WTC11 (cell line): ENCODE measurements around the gene KIAA1958. TPM values are rescaled to one million over a fixed set of nuclear protein-coding genes. Genes with fewer than 3 reads are reported as not detected.

Source experiments
- ATAC-seq: fragments of 200-7000 bp; cut with Tn5 transposase; 2 replicates; pipeline ENCODE4 v1.10.0; 2021; ENCODE audit warnings: mild to moderate bottlenecking, moderate library complexity
- CTCF ChIA-PET: fragments of 300-600 bp; sonication (Branson Sonifier 250); formaldehyde crosslinking; loops from one replicate; lab custom pipeline; 2021; ENCODE audit warnings: antibody characterized with exemption; lab: Charles Lee
- POLR2A ChIA-PET: fragments of 350-600 bp; sonication (Branson Sonifier 250); formaldehyde crosslinking; loops from one replicate; lab custom pipeline; 2021; ENCODE audit warnings: antibody characterized with exemption; lab: Charles Lee
- DNase-seq: peaks from one replicate; pipeline ENCODE4 v3.0.0; 2021; ENCODE audit warnings: low spot score
- H3K27ac Mint-ChIP-seq: 2 replicates; pipeline ENCODE4 v1.8.0; 2021; ENCODE audit warnings: mixed read lengths
- H3K27me3 Mint-ChIP-seq: 2 replicates; pipeline ENCODE4 v1.8.0; 2021; ENCODE audit warnings: low read depth, mild to moderate bottlenecking, moderate library complexity, mixed read lengths
- H3K36me3 Mint-ChIP-seq: 2 replicates; pipeline ENCODE4 v1.8.0; 2021; ENCODE audit warnings: mixed read lengths
- H3K4me1 Mint-ChIP-seq: 2 replicates; pipeline ENCODE4 v1.8.0; 2022; ENCODE audit warnings: mixed read lengths
- H3K4me3 Mint-ChIP-seq: 2 replicates; pipeline ENCODE4 v1.8.0; 2021; ENCODE audit warnings: mild to moderate bottlenecking, moderate library complexity, mixed read lengths
- H3K9me3 Mint-ChIP-seq: 2 replicates; pipeline ENCODE4 v1.8.0; 2021; ENCODE audit warnings: mixed read lengths
- FOXK1 ChIP-seq: sonication (generic); formaldehyde crosslinking; IDR thresholded peaks from 2 replicates; pipeline ENCODE4 v1.8.0; 2022; ENCODE audit warnings: mild to moderate bottlenecking, moderate library complexity, missing genetic modification reagents
- HMGA2 ChIP-seq: fragments of 250-450 bp; sonication (Bioruptor Pico); IDR thresholded peaks from 2 replicates; pipeline ENCODE4 v1.4.0; 2021; ENCODE audit warnings: mild to moderate bottlenecking, moderate library complexity
- JAZF1 ChIP-seq: fragments of 250-450 bp; sonication (Bioruptor Pico); IDR thresholded peaks from 2 replicates; pipeline ENCODE4 v1.9.0; 2021; ENCODE audit warnings: moderate library complexity, mild to moderate bottlenecking, inconsistent platforms
- KAT7 ChIP-seq: sonication (generic); formaldehyde crosslinking; IDR thresholded peaks from 2 replicates; pipeline ENCODE4 v1.8.1; 2023; ENCODE audit warnings: missing genetic modification reagents, mild to moderate bottlenecking, borderline replicate concordance
- NR1H2 ChIP-seq: sonication (generic); formaldehyde crosslinking; IDR thresholded peaks from 2 replicates; pipeline ENCODE4 v1.9.0; 2021; ENCODE audit warnings: mild to moderate bottlenecking, moderate library complexity, missing genetic modification reagents
- NR3C1 ChIP-seq: sonication (generic); formaldehyde crosslinking; conservative IDR thresholded peaks from 2 replicates; pipeline ENCODE4 v1.8.1; 2023; ENCODE audit warnings: low read depth, mild to moderate bottlenecking, missing genetic modification reagents
- SP1 ChIP-seq: sonication (generic); formaldehyde crosslinking; conservative IDR thresholded peaks from 2 replicates; pipeline ENCODE4 v1.8.1; 2022; ENCODE audit warnings: missing genetic modification reagents
- TEAD4 ChIP-seq: sonication (generic); formaldehyde crosslinking; IDR thresholded peaks from 2 replicates; pipeline ENCODE4 v1.8.0; 2022; ENCODE audit warnings: mild to moderate bottlenecking, missing genetic modification reagents
- ZNF219 ChIP-seq: sonication (generic); formaldehyde crosslinking; IDR thresholded peaks from 2 replicates; pipeline ENCODE4 v1.8.0; 2023; ENCODE audit warnings: missing genetic modification reagents, mild to moderate bottlenecking, borderline replicate concordance
- ZNF232 ChIP-seq: sonication (generic); formaldehyde crosslinking; IDR thresholded peaks from 2 replicates; pipeline ENCODE4 v1.8.0; 2022; ENCODE audit warnings: mild to moderate bottlenecking, missing genetic modification reagents
- ZNF416 ChIP-seq: fragments of 250-450 bp; sonication (Bioruptor Pico); IDR thresholded peaks from 2 replicates; pipeline ENCODE4 v1.9.0; 2021; ENCODE audit warnings: mild to moderate bottlenecking, inconsistent platforms
- total RNA-seq: library from RNA; stranded (reverse); gene quantifications from 3 replicates; pipeline ENCODE4 v1.2.3, GENCODE V29; 2021
- TF ChIP-seq, protein P1 (sequence below): sonication (generic); formaldehyde crosslinking; IDR thresholded peaks from 2 replicates; pipeline ENCODE4 v1.8.1; 2022; ENCODE audit warnings: mild to moderate bottlenecking, moderate library complexity, missing genetic modification reagents
- TF ChIP-seq, protein P2 (sequence below): sonication (generic); formaldehyde crosslinking; IDR thresholded peaks from 2 replicates; pipeline ENCODE4 v1.8.1; 2022; ENCODE audit warnings: mild to moderate bottlenecking, missing genetic modification reagents, moderate library complexity, borderline replicate concordance
- TF ChIP-seq, protein P3 (sequence below): sonication (generic); formaldehyde crosslinking; conservative IDR thresholded peaks from 2 replicates; pipeline ENCODE4 v1.8.1; 2023; ENCODE audit warnings: mild to moderate bottlenecking, low read depth, missing genetic modification reagents, moderate library complexity
- TF ChIP-seq, protein P4 (sequence below): sonication (generic); formaldehyde crosslinking; IDR thresholded peaks from 2 replicates; pipeline ENCODE4 v1.8.0; 2022; ENCODE audit warnings: missing genetic modification reagents
- TF ChIP-seq, protein P5 (sequence below): fragments of 250-450 bp; sonication (Bioruptor Pico); IDR thresholded peaks from 2 replicates; pipeline ENCODE4 v1.9.0; 2021; ENCODE audit warnings: moderate library complexity, mild to moderate bottlenecking, inconsistent platforms, borderline replicate concordance
- TF ChIP-seq, protein P6 (sequence below): sonication (generic); formaldehyde crosslinking; IDR thresholded peaks from 2 replicates; pipeline ENCODE4 v1.8.1; 2023; ENCODE audit warnings: mild to moderate bottlenecking, missing genetic modification reagents, borderline replicate concordance
- TF ChIP-seq, protein P7 (sequence below): sonication (generic); formaldehyde crosslinking; IDR thresholded peaks from 2 replicates; pipeline ENCODE4 v1.8.1; 2022; ENCODE audit warnings: low read depth, mild to moderate bottlenecking, moderate library complexity, missing genetic modification reagents, borderline replicate concordance

KIAA1958 gene
- total RNA-seq, 1 experiment from 2014 or later: 41.0 TPM

DNA sequence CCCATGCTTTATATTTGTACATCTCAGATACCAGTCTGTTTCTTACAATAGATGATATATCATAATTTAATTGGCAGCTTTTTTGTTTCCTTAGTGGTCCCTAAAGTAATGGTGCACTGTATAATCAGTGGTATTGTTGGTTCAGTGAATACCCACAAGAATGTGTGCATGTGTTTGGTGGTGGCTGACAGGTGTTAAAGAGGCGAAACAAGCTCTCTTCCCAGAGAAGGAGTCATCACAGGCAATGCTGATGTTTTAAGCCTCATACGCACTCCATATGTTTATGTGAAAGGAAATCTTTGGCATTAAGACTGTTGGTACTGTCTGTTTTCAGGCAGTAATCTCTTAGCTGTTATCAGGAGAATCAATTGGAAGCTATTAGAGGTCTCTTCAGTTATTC lies 49.2 kb upstream of the KIAA1958 start (continued):
- TF ChIP-seq NR1H2 (CRISPR knock-in tag) (no peak), ZNF219 (CRISPR knock-in tag) (no peak)
- TF ChIP-seq, protein P1, sequence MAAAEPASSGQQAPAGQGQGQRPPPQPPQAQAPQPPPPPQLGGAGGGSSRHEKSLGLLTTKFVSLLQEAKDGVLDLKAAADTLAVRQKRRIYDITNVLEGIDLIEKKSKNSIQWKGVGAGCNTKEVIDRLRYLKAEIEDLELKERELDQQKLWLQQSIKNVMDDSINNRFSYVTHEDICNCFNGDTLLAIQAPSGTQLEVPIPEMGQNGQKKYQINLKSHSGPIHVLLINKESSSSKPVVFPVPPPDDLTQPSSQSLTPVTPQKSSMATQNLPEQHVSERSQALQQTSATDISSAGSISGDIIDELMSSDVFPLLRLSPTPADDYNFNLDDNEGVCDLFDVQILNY (CRISPR knock-in tag): no peak
- TF ChIP-seq, protein P2, sequence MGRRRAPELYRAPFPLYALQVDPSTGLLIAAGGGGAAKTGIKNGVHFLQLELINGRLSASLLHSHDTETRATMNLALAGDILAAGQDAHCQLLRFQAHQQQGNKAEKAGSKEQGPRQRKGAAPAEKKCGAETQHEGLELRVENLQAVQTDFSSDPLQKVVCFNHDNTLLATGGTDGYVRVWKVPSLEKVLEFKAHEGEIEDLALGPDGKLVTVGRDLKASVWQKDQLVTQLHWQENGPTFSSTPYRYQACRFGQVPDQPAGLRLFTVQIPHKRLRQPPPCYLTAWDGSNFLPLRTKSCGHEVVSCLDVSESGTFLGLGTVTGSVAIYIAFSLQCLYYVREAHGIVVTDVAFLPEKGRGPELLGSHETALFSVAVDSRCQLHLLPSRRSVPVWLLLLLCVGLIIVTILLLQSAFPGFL (CRISPR knock-in tag): no peak

DNA sequence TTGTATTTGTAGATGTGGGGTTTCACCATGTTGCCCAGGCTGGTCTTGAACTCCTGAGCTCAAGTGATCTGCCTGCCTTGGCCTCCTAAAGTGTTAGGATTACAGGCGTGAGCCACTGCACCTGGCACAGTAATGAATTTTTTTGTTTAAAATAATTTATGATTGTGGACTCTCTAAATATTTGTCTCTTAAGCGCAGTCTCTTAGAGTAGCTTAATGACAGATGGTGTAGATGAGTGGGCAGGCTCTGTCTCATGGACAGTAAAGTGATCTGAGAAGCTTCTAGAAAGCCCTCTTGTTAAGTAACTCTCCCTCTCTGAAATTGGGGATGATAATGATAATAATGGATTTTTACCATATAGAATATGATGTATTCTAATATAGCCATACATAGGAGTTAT lies 47.5 kb upstream of the KIAA1958 start:
- ATAC-seq (no peak), DNase-seq (no peak)
- H3K9me3 Mint-ChIP-seq: no peaks in the 10 kb centered on the region
- H3K4me3 Mint-ChIP-seq: no peak overlapping the region
- no peaks in the 10 kb centered on the region for H3K4me1 Mint-ChIP-seq
- no peak overlapping the region for H3K27ac Mint-ChIP-seq
- ChIA-PET CTCF (interaction anchor here (0.6 kb wide), 1 partner anchor 104 kb away, joined by 3 read pairs; no protein-coding TSS in a partner anchor), POLR2A (no interaction called here)
- H3K36me3 Mint-ChIP-seq: no peaks in the 10 kb centered on the region
- no peaks in the 10 kb centered on the region for H3K27me3 Mint-ChIP-seq
- TF ChIP-seq, protein P2 (CRISPR knock-in tag): no peak
- TF ChIP-seq, protein P3, sequence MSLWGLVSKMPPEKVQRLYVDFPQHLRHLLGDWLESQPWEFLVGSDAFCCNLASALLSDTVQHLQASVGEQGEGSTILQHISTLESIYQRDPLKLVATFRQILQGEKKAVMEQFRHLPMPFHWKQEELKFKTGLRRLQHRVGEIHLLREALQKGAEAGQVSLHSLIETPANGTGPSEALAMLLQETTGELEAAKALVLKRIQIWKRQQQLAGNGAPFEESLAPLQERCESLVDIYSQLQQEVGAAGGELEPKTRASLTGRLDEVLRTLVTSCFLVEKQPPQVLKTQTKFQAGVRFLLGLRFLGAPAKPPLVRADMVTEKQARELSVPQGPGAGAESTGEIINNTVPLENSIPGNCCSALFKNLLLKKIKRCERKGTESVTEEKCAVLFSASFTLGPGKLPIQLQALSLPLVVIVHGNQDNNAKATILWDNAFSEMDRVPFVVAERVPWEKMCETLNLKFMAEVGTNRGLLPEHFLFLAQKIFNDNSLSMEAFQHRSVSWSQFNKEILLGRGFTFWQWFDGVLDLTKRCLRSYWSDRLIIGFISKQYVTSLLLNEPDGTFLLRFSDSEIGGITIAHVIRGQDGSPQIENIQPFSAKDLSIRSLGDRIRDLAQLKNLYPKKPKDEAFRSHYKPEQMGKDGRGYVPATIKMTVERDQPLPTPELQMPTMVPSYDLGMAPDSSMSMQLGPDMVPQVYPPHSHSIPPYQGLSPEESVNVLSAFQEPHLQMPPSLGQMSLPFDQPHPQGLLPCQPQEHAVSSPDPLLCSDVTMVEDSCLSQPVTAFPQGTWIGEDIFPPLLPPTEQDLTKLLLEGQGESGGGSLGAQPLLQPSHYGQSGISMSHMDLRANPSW: no peak
- TF ChIP-seq HMGA2 (CRISPR knock-in tag) (no peak), ZNF232 (CRISPR knock-in tag) (no peak), JAZF1 (CRISPR knock-in tag) (no peak), FOXK1 (no peak), TEAD4 (CRISPR knock-in tag) (no peak), NR3C1 (CRISPR knock-in tag) (no peak), SP1 (CRISPR knock-in tag) (no peak), KAT7 (no peak), ZNF416 (CRISPR knock-in tag) (no peak)
- TF ChIP-seq, protein P4, sequence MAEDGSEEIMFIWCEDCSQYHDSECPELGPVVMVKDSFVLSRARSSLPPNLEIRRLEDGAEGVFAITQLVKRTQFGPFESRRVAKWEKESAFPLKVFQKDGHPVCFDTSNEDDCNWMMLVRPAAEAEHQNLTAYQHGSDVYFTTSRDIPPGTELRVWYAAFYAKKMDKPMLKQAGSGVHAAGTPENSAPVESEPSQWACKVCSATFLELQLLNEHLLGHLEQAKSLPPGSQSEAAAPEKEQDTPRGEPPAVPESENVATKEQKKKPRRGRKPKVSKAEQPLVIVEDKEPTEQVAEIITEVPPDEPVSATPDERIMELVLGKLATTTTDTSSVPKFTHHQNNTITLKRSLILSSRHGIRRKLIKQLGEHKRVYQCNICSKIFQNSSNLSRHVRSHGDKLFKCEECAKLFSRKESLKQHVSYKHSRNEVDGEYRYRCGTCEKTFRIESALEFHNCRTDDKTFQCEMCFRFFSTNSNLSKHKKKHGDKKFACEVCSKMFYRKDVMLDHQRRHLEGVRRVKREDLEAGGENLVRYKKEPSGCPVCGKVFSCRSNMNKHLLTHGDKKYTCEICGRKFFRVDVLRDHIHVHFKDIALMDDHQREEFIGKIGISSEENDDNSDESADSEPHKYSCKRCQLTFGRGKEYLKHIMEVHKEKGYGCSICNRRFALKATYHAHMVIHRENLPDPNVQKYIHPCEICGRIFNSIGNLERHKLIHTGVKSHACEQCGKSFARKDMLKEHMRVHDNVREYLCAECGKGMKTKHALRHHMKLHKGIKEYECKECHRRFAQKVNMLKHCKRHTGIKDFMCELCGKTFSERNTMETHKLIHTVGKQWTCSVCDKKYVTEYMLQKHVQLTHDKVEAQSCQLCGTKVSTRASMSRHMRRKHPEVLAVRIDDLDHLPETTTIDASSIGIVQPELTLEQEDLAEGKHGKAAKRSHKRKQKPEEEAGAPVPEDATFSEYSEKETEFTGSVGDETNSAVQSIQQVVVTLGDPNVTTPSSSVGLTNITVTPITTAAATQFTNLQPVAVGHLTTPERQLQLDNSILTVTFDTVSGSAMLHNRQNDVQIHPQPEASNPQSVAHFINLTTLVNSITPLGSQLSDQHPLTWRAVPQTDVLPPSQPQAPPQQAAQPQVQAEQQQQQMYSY (CRISPR knock-in tag): no peak
- TF ChIP-seq, protein P5, sequence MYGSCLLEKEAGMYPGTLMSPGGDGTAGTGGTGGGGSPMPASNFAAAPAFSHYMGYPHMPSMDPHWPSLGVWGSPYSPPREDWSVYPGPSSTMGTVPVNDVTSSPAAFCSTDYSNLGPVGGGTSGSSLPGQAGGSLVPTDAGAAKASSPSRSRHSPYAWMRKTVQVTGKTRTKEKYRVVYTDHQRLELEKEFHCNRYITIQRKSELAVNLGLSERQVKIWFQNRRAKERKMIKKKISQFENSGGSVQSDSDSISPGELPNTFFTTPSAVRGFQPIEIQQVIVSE (CRISPR knock-in tag): no peak
- TF ChIP-seq, protein P6, sequence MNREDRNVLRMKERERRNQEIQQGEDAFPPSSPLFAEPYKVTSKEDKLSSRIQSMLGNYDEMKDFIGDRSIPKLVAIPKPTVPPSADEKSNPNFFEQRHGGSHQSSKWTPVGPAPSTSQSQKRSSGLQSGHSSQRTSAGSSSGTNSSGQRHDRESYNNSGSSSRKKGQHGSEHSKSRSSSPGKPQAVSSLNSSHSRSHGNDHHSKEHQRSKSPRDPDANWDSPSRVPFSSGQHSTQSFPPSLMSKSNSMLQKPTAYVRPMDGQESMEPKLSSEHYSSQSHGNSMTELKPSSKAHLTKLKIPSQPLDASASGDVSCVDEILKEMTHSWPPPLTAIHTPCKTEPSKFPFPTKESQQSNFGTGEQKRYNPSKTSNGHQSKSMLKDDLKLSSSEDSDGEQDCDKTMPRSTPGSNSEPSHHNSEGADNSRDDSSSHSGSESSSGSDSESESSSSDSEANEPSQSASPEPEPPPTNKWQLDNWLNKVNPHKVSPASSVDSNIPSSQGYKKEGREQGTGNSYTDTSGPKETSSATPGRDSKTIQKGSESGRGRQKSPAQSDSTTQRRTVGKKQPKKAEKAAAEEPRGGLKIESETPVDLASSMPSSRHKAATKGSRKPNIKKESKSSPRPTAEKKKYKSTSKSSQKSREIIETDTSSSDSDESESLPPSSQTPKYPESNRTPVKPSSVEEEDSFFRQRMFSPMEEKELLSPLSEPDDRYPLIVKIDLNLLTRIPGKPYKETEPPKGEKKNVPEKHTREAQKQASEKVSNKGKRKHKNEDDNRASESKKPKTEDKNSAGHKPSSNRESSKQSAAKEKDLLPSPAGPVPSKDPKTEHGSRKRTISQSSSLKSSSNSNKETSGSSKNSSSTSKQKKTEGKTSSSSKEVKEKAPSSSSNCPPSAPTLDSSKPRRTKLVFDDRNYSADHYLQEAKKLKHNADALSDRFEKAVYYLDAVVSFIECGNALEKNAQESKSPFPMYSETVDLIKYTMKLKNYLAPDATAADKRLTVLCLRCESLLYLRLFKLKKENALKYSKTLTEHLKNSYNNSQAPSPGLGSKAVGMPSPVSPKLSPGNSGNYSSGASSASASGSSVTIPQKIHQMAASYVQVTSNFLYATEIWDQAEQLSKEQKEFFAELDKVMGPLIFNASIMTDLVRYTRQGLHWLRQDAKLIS (CRISPR knock-in tag): no peak
- TF ChIP-seq, protein P7, sequence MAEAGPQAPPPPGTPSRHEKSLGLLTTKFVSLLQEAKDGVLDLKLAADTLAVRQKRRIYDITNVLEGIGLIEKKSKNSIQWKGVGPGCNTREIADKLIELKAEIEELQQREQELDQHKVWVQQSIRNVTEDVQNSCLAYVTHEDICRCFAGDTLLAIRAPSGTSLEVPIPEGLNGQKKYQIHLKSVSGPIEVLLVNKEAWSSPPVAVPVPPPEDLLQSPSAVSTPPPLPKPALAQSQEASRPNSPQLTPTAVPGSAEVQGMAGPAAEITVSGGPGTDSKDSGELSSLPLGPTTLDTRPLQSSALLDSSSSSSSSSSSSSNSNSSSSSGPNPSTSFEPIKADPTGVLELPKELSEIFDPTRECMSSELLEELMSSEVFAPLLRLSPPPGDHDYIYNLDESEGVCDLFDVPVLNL (CRISPR knock-in tag): no peak
